NCI-H187 (cell line): ENCODE data around the gene C11orf71.

Experiments used
- DNase-seq, 2 experiments: peaks; one replicate each; lab custom pipeline; 2025; lab: John Stamatoyannopoulos, UW

C11orf71 gene

GRCh38 chr11:114358716-114359115 is 41.6 kb downstream of the C11orf71 start:
- DNase-seq = no peak

DNA sequence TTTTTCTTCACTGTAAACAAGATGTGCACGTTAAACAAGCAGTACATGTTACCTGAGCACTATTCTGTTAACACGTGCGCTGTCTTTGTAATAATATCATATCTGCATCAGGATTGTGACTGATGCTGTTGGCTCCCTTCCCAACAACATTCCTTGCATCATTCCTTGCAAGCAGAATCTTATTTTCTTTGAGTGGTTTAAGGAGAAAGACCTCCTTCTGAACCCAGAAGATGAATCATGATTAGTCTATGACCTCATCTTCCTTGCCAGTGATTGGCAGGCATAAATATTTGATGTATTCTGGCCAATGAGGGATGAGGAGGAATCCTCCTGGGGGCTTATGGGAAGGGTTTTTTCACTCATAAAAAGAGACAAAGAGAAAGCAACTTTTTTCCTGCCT is 46.2 kb downstream of the C11orf71 start:
- no peak for DNase-seq

DNA sequence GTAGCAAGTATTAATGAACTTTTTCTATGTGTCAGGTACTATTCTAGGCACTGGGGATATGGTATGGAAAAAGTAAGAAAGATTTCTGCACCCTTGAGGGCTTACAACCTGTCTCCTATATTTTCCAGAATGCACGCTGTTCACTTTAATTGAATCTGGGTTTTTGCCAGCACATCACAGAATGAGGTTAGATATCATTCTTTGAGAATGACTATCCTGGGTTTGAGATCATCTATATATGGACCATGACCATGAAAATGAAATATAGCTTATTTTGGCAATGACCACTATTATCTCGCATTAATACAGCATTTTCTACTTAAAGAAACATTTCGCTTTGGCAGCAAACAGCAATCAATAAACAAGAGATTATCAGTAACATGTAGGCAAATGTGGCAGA is 46.9 kb downstream of the C11orf71 start:
- no peak for DNase-seq

DNA sequence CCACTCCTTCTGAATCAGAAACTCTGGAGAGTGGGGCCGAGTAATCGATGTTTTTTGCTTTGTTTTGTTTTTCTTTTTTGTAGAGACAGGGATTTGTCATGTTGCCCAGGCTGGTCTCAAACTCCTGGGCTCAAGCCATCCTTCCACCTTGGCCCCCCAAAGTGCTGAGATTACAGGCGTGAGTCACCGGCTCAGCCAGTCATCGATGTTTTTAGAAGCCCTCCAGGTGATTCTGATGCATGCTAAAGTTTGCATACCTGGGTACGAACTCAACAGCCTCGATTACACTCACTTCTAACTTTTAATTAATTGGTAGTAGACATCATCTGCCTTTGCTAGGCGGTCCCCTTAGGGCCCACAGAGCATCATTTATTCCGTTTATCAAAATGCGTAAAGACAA is 50.3 kb downstream of the C11orf71 start:
- no peak for DNase-seq
